ENCODE data around the gene DIAPH3.

DNA sequence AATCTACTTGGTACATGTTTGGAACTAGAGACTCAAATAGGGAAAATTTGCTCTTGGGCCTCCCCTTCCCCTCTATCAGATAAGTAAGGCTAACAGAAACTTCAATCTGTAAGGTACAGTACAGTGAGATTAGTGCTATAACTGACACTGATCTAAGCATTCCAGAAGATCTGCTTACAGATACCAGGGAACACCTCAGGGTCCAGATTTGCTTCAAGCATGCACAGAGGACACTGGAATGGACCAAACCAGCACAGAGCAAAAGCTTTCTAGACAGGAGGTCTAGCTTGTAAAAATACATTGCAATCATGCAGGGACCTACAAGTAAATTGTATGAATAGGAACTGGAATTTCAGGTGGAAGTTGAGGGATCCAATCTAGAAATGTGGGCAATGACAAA, 16.4 kb downstream of the DIAPH3 start:
- no peak for TF ChIP-seq EZH2 (IDR thresholded peaks at IDR 0.05; ENCODE audit: borderline replicate concordance, insufficient read depth, low read length, poor library complexity, severe bottlenecking)
- no peak for TF ChIP-seq EP300 (conservative IDR thresholded peaks at IDR 0.05; ENCODE audit: poor library complexity, severe bottlenecking)
- TF ChIP-seq POLR2AphosphoS5 (IDR thresholded peaks at IDR 0.05): no peak
- TF ChIP-seq, protein P1, sequence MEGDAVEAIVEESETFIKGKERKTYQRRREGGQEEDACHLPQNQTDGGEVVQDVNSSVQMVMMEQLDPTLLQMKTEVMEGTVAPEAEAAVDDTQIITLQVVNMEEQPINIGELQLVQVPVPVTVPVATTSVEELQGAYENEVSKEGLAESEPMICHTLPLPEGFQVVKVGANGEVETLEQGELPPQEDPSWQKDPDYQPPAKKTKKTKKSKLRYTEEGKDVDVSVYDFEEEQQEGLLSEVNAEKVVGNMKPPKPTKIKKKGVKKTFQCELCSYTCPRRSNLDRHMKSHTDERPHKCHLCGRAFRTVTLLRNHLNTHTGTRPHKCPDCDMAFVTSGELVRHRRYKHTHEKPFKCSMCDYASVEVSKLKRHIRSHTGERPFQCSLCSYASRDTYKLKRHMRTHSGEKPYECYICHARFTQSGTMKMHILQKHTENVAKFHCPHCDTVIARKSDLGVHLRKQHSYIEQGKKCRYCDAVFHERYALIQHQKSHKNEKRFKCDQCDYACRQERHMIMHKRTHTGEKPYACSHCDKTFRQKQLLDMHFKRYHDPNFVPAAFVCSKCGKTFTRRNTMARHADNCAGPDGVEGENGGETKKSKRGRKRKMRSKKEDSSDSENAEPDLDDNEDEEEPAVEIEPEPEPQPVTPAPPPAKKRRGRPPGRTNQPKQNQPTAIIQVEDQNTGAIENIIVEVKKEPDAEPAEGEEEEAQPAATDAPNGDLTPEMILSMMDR (IDR thresholded peaks at IDR 0.05; ENCODE audit: poor library complexity, severe bottlenecking): no peak
- TF ChIP-seq, protein P2, sequence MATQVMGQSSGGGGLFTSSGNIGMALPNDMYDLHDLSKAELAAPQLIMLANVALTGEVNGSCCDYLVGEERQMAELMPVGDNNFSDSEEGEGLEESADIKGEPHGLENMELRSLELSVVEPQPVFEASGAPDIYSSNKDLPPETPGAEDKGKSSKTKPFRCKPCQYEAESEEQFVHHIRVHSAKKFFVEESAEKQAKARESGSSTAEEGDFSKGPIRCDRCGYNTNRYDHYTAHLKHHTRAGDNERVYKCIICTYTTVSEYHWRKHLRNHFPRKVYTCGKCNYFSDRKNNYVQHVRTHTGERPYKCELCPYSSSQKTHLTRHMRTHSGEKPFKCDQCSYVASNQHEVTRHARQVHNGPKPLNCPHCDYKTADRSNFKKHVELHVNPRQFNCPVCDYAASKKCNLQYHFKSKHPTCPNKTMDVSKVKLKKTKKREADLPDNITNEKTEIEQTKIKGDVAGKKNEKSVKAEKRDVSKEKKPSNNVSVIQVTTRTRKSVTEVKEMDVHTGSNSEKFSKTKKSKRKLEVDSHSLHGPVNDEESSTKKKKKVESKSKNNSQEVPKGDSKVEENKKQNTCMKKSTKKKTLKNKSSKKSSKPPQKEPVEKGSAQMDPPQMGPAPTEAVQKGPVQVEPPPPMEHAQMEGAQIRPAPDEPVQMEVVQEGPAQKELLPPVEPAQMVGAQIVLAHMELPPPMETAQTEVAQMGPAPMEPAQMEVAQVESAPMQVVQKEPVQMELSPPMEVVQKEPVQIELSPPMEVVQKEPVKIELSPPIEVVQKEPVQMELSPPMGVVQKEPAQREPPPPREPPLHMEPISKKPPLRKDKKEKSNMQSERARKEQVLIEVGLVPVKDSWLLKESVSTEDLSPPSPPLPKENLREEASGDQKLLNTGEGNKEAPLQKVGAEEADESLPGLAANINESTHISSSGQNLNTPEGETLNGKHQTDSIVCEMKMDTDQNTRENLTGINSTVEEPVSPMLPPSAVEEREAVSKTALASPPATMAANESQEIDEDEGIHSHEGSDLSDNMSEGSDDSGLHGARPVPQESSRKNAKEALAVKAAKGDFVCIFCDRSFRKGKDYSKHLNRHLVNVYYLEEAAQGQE (IDR thresholded peaks at IDR 0.05; ENCODE audit: borderline replicate concordance): no peak
- TF ChIP-seq SMC3 (conservative IDR thresholded peaks at IDR 0.05; ENCODE audit: poor library complexity): no peak
- no peak for TF ChIP-seq RAD21 (conservative IDR thresholded peaks at IDR 0.05)
- TF ChIP-seq TAF1 (IDR thresholded peaks at IDR 0.05; ENCODE audit: low read depth): no peak
- TF ChIP-seq MXI1 (conservative IDR thresholded peaks at IDR 0.05; ENCODE audit: poor library complexity, severe bottlenecking): no peak
